ENCODE data around the gene PCBP1. TPM values are rescaled to one million over a fixed set of nuclear protein-coding genes. Genes with fewer than 3 reads are reported as not detected.

PCBP1 gene
- total and polyA plus RNA-seq, 9 of the 15 experiments (the other 6 are each of a cell fraction or from before 2014, with no cell fraction given): 19.2 to 407 (median 78.1) TPM

GRCh38 chr2:70043252-70043875, 43.9 kb upstream of the PCBP1 start:
- no peaks in the 10 kb centered on the region for H3K27me3 ChIP-seq (ENCODE audit: control insufficient read depth in 2 of 2, insufficient read depth in 2 of 2, low read length in 2 of 2)
- no TSS peak for BruUV-seq (replicated peaks)
- TF ChIP-seq ZNF282 (CRISPR knock-in tag; IDR thresholded peaks at IDR 0.05) (no peak), C11orf30 (IDR thresholded peaks at IDR 0.05; ENCODE audit: low read depth) (peak; percentile 25; the same call in 1 of the 2 replicates), ZNF316 (IDR thresholded peaks at IDR 0.05) (peak; percentile 36; the same call in 1 of the 2 replicates)
- H3K9ac ChIP-seq (ENCODE audit: insufficient read depth in 1 of 2, low read depth in 2 of 2, low read length in 2 of 2): 0 out of 4 replicates have a peak overlapping the region, but pooled peaks of 1 of the 2 experiments have one; percentile 21
- H3K4me1 ChIP-seq (replicated peaks in 1 of 2; ENCODE audit: control insufficient read depth in 2 of 2, insufficient read depth in 2 of 2, low read length in 2 of 2): peaks cover 1 to 4% of the 10 kb centered on the region in 2 experiments
- H3K4me3 ChIP-seq: no peak overlapping the region
- in situ Hi-C loops (cut with MboI) (no loop called here), intact Hi-C loops (cut with micrococcal nuclease) (no loop called here)
- no peak overlapping the region for H2AFZ ChIP-seq (ENCODE audit: low read depth, low read length)
- POLR2A ChIA-PET: interaction anchor here (0.6 to 3.1 kb wide), 5 partner anchors 9 to 517 kb away, joined by 3 to 10 read pairs (median 3); partner anchors contain the start of gene MXD1
- no peaks in the 10 kb centered on the region for H3K9me1 ChIP-seq (ENCODE audit: control insufficient read depth, insufficient read depth, low read length)
- no peak overlapping the region for H3K27ac ChIP-seq (ENCODE audit: extremely low read depth, low read depth, low read length)
- H3K79me2 ChIP-seq (ENCODE audit: control insufficient read depth, insufficient read depth, low read length): no peaks in the 10 kb centered on the region
- H3K9me3 ChIP-seq (replicated peaks; ENCODE audit: control insufficient read depth, insufficient read depth, low read depth, low read length): no peaks in the 10 kb centered on the region
- CTCF ChIA-PET (ENCODE audit: low intra/inter-chr PET ratio): no interaction called here
- H4K20me1 ChIP-seq (replicated peaks; ENCODE audit: control insufficient read depth, insufficient read depth, low read length): no peaks in the 10 kb centered on the region
- FAIRE-seq (no peak), ATAC-seq (no peak), DNase-seq (ENCODE audit: extremely low read depth in 1 of 4, low spot score in 3 of 4) (no peak)
- H3K4me2 ChIP-seq (ENCODE audit: insufficient read depth, low read length): no peak overlapping the region
- WGBS (ENCODE audit: insufficient coverage, low coverage, missing lambda C conversion rate): 77% methylated on average over 7 of the region's 9 CpGs
- H3K36me3 ChIP-seq (ENCODE audit: control insufficient read depth, insufficient read depth, low read length): peaks cover 6% of the 10 kb centered on the region; the same call in 1 of the 3 replicates

DNA sequence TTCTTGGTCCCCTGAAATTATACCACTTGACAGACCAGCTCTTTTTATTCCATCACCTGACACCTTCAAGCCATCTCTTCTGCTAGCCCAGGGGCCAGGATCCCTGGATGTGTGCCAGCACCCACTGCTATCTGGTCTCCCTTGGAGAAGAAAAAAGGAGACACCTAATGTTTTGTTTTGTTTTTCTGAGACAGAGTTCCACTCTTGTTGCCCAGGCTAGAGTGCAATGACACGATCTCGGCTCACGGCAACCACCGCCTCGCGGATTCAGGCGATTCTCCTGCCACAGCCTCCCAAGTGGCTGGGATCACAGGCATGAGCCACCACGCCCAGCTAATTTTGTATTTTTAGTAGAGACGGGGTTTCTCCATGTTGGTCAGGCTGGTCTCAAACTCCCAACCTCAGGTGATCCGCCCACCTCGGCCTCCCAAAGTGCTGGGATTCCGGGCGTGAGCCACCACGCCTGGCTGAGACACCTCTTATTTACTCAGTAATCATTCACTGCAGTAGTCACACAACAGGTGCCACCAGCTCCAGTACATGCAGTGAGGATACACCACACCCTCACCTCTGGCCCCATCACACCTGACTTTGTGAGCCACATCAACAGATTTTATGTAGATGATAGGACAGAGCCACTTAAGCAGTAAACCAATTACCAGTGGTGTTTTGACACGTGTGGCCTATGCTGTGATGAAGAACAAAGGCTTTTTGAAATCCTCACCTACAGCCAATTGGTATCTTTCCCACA, 42.8 kb upstream of the PCBP1 start:
- DNase-seq (ENCODE audit: extremely low read depth in 1 of 4, low spot score in 3 of 4) (no peak), FAIRE-seq (no peak), ATAC-seq (no peak)
- Histone ChIP-seq H3K79me2 (ENCODE audit: control insufficient read depth, insufficient read depth, low read length) (no peaks in the 10 kb centered on the region), H3K9ac (ENCODE audit: insufficient read depth in 1 of 2, low read depth in 2 of 2, low read length in 2 of 2) (no peak overlapping the region; a peak in 1 of 4 replicates), H3K4me1 (replicated peaks in 1 of 2; ENCODE audit: control insufficient read depth in 2 of 2, insufficient read depth in 2 of 2, low read length in 2 of 2) (peaks cover 0 to 4% of the 10 kb centered on the region in 2 experiments; a peak in 4 of 5 replicates), H3K4me2 (ENCODE audit: insufficient read depth, low read length) (no peak overlapping the region), H3K9me3 (replicated peaks; ENCODE audit: control insufficient read depth, insufficient read depth, low read depth, low read length) (no peaks in the 10 kb centered on the region), H3K27me3 (ENCODE audit: control insufficient read depth in 2 of 2, insufficient read depth in 2 of 2, low read length in 2 of 2) (no peaks in the 10 kb centered on the region), H2AFZ (ENCODE audit: low read depth, low read length) (no peak overlapping the region), H4K20me1 (replicated peaks; ENCODE audit: control insufficient read depth, insufficient read depth, low read length) (no peaks in the 10 kb centered on the region), H3K27ac (ENCODE audit: extremely low read depth, low read depth, low read length) (no peak overlapping the region), H3K9me1 (ENCODE audit: control insufficient read depth, insufficient read depth, low read length) (no peaks in the 10 kb centered on the region), H3K36me3 (ENCODE audit: control insufficient read depth, insufficient read depth, low read length) (peaks cover 10% of the 10 kb centered on the region; the same call in 1 of the 3 replicates), H3K4me3 (no peak overlapping the region)
- intact Hi-C loops (cut with micrococcal nuclease) (no loop called here), in situ Hi-C loops (cut with MboI) (no loop called here)
- 81% methylated on average over 14 of the region's 15 CpGs for WGBS (ENCODE audit: insufficient coverage, low coverage, missing lambda C conversion rate)
- ChIA-PET CTCF (ENCODE audit: low intra/inter-chr PET ratio) (no interaction called here), POLR2A (interaction anchor here (1.3 to 2.4 kb wide), 4 partner anchors 13 to 130 kb away, joined by 3 to 8 read pairs (median 5); partner anchors contain the start of gene MXD1)
- BruUV-seq (replicated peaks): no TSS peak
- TF ChIP-seq ATF1 (CRISPR knock-in tag; IDR thresholded peaks at IDR 0.05) (no peak), ATF1 (tag; IDR thresholded peaks at IDR 0.05) (no peak), IFI16 (CRISPR knock-in tag; IDR thresholded peaks at IDR 0.05) (no peak), ZBTB33 (CRISPR knock-in tag; IDR thresholded peaks at IDR 0.05) (0 out of 2 replicates have a peak, but pooled peaks have one; percentile 43), TBP (optimal IDR thresholded peaks at IDR 0.05; ENCODE audit: low read depth, low read length) (no peak), NFIC (IDR thresholded peaks at IDR 0.05) (peak; percentile 71), NRF1 (conservative IDR thresholded peaks at IDR 0.05 in 1 of 2, IDR thresholded peaks at IDR 0.05 in 1 of 2) (no peak), BRD9 (IDR thresholded peaks at IDR 0.05; ENCODE audit: low read depth, partially characterized antibody) (no peak), CBX5 (IDR thresholded peaks at IDR 0.05; ENCODE audit: borderline replicate concordance, low read depth) (no peak)
- TF ChIP-seq, protein P1, sequence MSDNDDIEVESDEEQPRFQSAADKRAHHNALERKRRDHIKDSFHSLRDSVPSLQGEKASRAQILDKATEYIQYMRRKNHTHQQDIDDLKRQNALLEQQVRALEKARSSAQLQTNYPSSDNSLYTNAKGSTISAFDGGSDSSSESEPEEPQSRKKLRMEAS (CRISPR knock-in tag; IDR thresholded peaks at IDR 0.05): no peak

All from K562 (cell line).